HEK293 (cell line): ENCODE data around the gene STEAP3.

ENCODE experiments used
- CTCF ChIA-PET: fragments of 350-600 bp; formaldehyde crosslinking; extraction: SDS; loops from one replicate; lab custom pipeline; 2021; ENCODE audit warnings: antibody characterized with exemption; lab: Yijun Ruan, JAX
- POLR2A ChIA-PET: fragments of 300-600 bp; formaldehyde crosslinking; extraction: SDS; loops from one replicate; lab custom pipeline; 2020; ENCODE audit warnings: antibody characterized with exemption, inconsistent platforms; lab: Yijun Ruan, JAX
- H3K27ac ChIP-seq: fragments of 200-500 bp; sonication (Bioruptor generic); 2 replicates; pipeline ENCODE4 v1.5.1; 2014; ENCODE audit warnings: low read depth, low read length, control low read depth, inconsistent platforms; ENCODE audit errors: extremely low read depth
- H3K36me3 ChIP-seq, 2 experiments: fragments of 200-500 bp in 1 of 2; sonication (Bioruptor generic) in 1 of 2; 1 replicate in 1 of 2; 2 replicates in 1 of 2; pipeline ENCODE4 v1.5.1; 2014 to 2017; ENCODE audit warnings: inconsistent platforms in 2 of 2, low read length in 2 of 2; ENCODE audit not compliant: control insufficient read depth in 2 of 2, insufficient read depth in 1 of 2
- H3K4me1 ChIP-seq: fragments of 200-500 bp; sonication (Bioruptor generic); 2 replicates; pipeline ENCODE4 v1.5.1; 2014; ENCODE audit warnings: mild to moderate bottlenecking, low read length, inconsistent platforms; ENCODE audit not compliant: control insufficient read depth, insufficient read depth
- H3K4me3 ChIP-seq: 2 replicates; pipeline ENCODE4 v1.5.1; 2011; ENCODE audit warnings: low read depth, mild to moderate bottlenecking, control low read depth, low read length, moderate library complexity
- H3K9me3 ChIP-seq: fragments of 200-500 bp; sonication (Bioruptor generic); 2 replicates; pipeline ENCODE4 v1.5.1; 2014; ENCODE audit warnings: low read depth, low read length, inconsistent platforms; ENCODE audit not compliant: control insufficient read depth, insufficient read depth
- BCL11B ChIP-seq: fragments of 450-650 bp; formaldehyde crosslinking; IDR thresholded peaks from 2 replicates; pipeline ENCODE4 v1.5.1; 2016; ENCODE audit warnings: low read depth, missing biosample characterization, missing genetic modification characterization
- GLI4 ChIP-seq: fragments of 450-650 bp; formaldehyde crosslinking; IDR thresholded peaks from 2 replicates; pipeline ENCODE4 v1.5.1; 2016; ENCODE audit warnings: missing biosample characterization, missing genetic modification characterization
- RBAK ChIP-seq: fragments of 450-650 bp; formaldehyde crosslinking; IDR thresholded peaks from 2 replicates; pipeline ENCODE4 v1.5.1; 2016; ENCODE audit warnings: missing biosample characterization, missing genetic modification characterization
- REPIN1 ChIP-seq: fragments of 450-650 bp; formaldehyde crosslinking; IDR thresholded peaks from 2 replicates; pipeline ENCODE4 v1.5.1; 2017; ENCODE audit warnings: missing biosample characterization, missing genetic modification characterization, low read depth
- SCRT1 ChIP-seq: fragments of 450-650 bp; formaldehyde crosslinking; IDR thresholded peaks from 2 replicates; pipeline ENCODE4 v1.5.1; 2016; ENCODE audit warnings: missing biosample characterization, missing genetic modification characterization, borderline replicate concordance
- SP2 ChIP-seq: fragments of 450-650 bp; formaldehyde crosslinking; IDR thresholded peaks from 2 replicates; pipeline ENCODE4 v1.5.1; 2016; ENCODE audit warnings: missing biosample characterization, missing genetic modification characterization
- ZFP41 ChIP-seq: fragments of 450-650 bp; formaldehyde crosslinking; IDR thresholded peaks from 2 replicates; pipeline ENCODE4 v1.5.1; 2016; ENCODE audit warnings: missing biosample characterization, missing genetic modification characterization, borderline replicate concordance
- ZNF10 ChIP-seq: fragments of 450-650 bp; formaldehyde crosslinking; IDR thresholded peaks from 2 replicates; pipeline ENCODE4 v1.5.1; 2017; ENCODE audit warnings: missing biosample characterization, missing genetic modification characterization
- ZNF112 ChIP-seq: fragments of 450-650 bp; formaldehyde crosslinking; IDR thresholded peaks from 2 replicates; pipeline ENCODE4 v1.5.0; 2017; ENCODE audit warnings: missing biosample characterization, missing genetic modification characterization
- ZNF146 ChIP-seq: fragments of 450-650 bp; formaldehyde crosslinking; IDR thresholded peaks from 2 replicates; pipeline ENCODE4 v1.5.1; 2016; ENCODE audit warnings: missing biosample characterization, missing genetic modification characterization
- ZNF2 ChIP-seq: fragments of 450-650 bp; formaldehyde crosslinking; IDR thresholded peaks from 2 replicates; pipeline ENCODE4 v1.5.1; 2016; ENCODE audit warnings: missing biosample characterization, missing genetic modification characterization
- ZNF530 ChIP-seq: fragments of 450-650 bp; formaldehyde crosslinking; IDR thresholded peaks from 2 replicates; pipeline ENCODE4 v1.5.1; 2016; ENCODE audit warnings: low read depth, missing biosample characterization, missing genetic modification characterization
- ZNF585B ChIP-seq: fragments of 450-650 bp; formaldehyde crosslinking; IDR thresholded peaks from 2 replicates; pipeline ENCODE4 v1.5.1; 2016; ENCODE audit warnings: missing biosample characterization, missing genetic modification characterization
- ZNF624 ChIP-seq: fragments of 450-650 bp; formaldehyde crosslinking; IDR thresholded peaks from 2 replicates; pipeline ENCODE4 v1.5.1; 2017; ENCODE audit warnings: missing biosample characterization, missing genetic modification characterization
- ZNF785 ChIP-seq: fragments of 450-650 bp; formaldehyde crosslinking; IDR thresholded peaks from 2 replicates; pipeline ENCODE4 v1.5.1; 2016; ENCODE audit warnings: missing biosample characterization, missing genetic modification characterization
- TF ChIP-seq, protein P1 (sequence below): fragments of 450-650 bp; formaldehyde crosslinking; IDR thresholded peaks from 2 replicates; pipeline ENCODE4 v1.5.1; 2016; ENCODE audit warnings: missing biosample characterization, missing genetic modification characterization
- TF ChIP-seq, protein P2 (sequence below): fragments of 450-650 bp; formaldehyde crosslinking; IDR thresholded peaks from 2 replicates; pipeline ENCODE4 v1.5.1; 2017; ENCODE audit warnings: missing biosample characterization, mild to moderate bottlenecking, missing genetic modification characterization, moderate library complexity
- TF ChIP-seq, protein P3 (sequence below): fragments of 450-650 bp; formaldehyde crosslinking; IDR thresholded peaks from 2 replicates; pipeline ENCODE4 v1.5.1; 2016; ENCODE audit warnings: missing biosample characterization, missing genetic modification characterization
- TF ChIP-seq, protein P4 (sequence below): fragments of 450-650 bp; formaldehyde crosslinking; IDR thresholded peaks from 2 replicates; pipeline ENCODE4; 2016; ENCODE audit warnings: missing biosample characterization, missing genetic modification characterization
- TF ChIP-seq, protein P5 (sequence below): fragments of 450-650 bp; formaldehyde crosslinking; IDR thresholded peaks from 2 replicates; pipeline ENCODE4 v1.5.1; 2016; ENCODE audit warnings: missing biosample characterization, missing genetic modification characterization

Gene STEAP3

DNA sequence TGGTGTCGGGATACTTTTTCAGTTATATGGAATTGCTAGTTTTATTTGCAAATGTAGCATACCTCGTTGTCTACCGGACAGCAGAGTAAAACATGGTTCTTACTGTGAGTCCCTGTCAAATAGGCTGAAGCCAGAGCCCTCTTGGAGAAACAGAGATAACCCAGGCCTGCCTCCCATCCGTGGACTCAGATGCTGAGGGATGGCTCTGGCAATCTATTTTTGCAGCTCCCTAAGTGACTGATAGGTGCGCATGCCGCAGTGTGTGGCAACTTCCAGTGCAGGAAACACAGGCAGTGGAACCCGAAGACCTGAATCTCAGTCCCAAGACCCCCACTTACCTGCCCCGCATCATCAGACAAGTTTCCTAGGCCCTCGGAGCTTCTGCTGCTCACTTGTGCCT is 33.6 kb downstream of the STEAP3 start:
- Histone ChIP-seq H3K4me1 (peaks cover 14% of the 10 kb centered on the region), H3K9me3 (no peaks in the 10 kb centered on the region), H3K27ac (no peak overlapping the region), H3K36me3 (peaks cover 0 to 19% of the 10 kb centered on the region in 2 experiments; a peak in 2 of 3 replicates), H3K4me3 (no peak overlapping the region)
- POLR2A ChIA-PET: no interaction called here
- CTCF ChIA-PET: interaction anchor here (0.6 to 1.5 kb wide), 2 partner anchors 9 to 38 kb away, joined by 3 read pairs; no protein-coding TSS in a partner anchor
- TF ChIP-seq ZNF112 (tag by site-specific recombination): no peak

DNA sequence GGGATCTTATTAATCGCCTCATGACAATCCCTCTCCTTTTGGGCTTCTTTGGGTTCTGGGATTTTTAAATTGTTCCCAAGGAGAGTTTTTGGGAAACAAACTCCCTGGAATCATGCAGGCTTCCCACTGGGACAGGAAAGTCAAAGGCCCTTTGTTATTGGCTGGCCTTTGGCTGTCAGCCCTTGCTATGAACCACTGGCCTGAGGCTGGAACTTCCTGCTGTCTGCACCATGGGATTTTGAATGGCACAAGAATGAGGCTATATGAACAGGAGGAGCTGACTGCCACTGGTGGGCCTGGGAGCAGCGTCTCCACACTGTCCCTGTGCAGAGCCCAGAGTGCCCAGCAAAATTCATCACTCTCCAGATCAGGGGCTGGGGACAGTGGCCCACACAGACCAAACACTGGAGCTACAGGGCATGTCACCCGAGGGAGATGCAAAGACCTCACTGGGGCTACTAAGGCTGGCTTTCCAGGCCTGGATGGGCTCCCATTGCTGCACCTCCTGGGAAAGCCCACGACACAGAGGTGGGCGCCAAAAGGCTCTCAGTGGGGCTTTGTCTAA is 35.7 kb downstream of the STEAP3 start:
- Histone ChIP-seq H3K4me3 (no peak overlapping the region), H3K36me3 (peaks cover 0 to 27% of the 10 kb centered on the region in 2 experiments; a peak in 2 of 3 replicates), H3K9me3 (no peaks in the 10 kb centered on the region)
- CTCF ChIA-PET: interaction anchor here (0.8 to 1.6 kb wide), 2 partner anchors 37 to 40 kb away, joined by 5 to 7 read pairs; no protein-coding TSS in a partner anchor
- TF ChIP-seq BCL11B (tag by site-specific recombination): no peak
- TF ChIP-seq, protein P1, sequence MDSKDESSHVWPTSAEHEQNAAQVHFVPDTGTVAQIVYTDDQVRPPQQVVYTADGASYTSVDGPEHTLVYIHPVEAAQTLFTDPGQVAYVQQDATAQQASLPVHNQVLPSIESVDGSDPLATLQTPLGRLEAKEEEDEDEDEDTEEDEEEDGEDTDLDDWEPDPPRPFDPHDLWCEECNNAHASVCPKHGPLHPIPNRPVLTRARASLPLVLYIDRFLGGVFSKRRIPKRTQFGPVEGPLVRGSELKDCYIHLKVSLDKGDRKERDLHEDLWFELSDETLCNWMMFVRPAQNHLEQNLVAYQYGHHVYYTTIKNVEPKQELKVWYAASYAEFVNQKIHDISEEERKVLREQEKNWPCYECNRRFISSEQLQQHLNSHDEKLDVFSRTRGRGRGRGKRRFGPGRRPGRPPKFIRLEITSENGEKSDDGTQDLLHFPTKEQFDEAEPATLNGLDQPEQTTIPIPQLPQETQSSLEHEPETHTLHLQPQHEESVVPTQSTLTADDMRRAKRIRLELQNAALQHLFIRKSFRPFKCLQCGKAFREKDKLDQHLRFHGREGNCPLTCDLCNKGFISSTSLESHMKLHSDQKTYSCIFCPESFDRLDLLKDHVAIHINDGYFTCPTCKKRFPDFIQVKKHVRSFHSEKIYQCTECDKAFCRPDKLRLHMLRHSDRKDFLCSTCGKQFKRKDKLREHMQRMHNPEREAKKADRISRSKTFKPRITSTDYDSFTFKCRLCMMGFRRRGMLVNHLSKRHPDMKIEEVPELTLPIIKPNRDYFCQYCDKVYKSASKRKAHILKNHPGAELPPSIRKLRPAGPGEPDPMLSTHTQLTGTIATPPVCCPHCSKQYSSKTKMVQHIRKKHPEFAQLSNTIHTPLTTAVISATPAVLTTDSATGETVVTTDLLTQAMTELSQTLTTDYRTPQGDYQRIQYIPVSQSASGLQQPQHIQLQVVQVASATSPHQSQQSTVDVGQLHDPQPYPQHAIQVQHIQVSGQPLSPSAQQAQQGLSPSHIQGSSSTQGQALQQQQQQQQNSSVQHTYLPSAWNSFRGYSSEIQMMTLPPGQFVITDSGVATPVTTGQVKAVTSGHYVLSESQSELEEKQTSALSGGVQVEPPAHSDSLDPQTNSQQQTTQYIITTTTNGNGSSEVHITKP (tag by site-specific recombination): no peak
- no peak for TF ChIP-seq ZNF624
- no peak for TF ChIP-seq ZNF530 (tag by site-specific recombination)
- TF ChIP-seq GLI4 (tag by site-specific recombination): no peak
- TF ChIP-seq SP2 (tag by site-specific recombination): no peak
- TF ChIP-seq, all 188 proteins: peak for 0
- POLR2A ChIA-PET: interaction anchor here (0.6 kb wide), 1 partner anchor 202 kb away, joined by 4 read pairs; no protein-coding TSS in a partner anchor
- Histone ChIP-seq H3K4me1 (peaks cover 4% of the 10 kb centered on the region; the same call in 1 of the 2 replicates), H3K27ac (no peak overlapping the region)

DNA sequence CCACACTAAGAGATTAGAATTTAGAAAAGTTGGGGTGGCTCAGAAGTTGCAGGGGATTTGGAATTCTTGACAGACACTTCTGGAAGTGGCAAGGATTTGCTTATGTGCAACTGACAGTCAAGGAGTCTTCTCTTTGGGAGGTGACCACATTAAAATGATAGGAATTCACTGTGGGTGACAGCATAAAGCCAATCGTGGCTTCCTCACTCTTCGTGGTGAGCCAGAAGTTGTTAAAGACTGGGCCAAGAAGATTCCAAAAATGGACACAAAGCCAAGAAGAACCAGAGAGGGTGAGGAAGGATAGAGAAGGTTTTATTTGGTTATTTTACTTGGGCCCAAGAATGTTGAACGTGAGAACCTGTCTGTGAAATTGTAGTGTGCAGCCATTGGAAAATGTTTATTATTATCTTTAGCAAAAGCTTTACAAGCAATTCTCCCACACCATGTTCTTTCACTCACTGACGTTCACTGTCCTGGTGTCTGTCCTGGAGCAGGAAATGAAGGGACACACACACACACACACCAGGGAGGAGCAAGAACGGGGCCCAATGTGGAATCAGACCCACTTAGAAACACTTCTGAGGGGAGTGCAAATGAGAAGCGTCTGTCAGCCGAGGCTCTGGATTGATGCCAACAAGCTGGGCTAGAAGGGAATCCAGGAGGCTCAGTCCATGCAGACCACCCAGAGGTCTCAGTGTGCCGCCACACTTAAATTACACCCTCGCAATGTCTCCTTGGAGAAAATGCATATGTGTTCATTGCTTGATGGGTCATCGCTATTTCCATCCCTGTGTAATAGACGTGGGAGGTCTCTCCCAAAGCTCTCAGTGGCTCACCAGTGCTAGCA is 37.2 kb downstream of the STEAP3 start:
- ChIA-PET CTCF (interaction anchor here (1.0 kb wide), 1 partner anchor 9 kb away, joined by 3 read pairs; no protein-coding TSS in a partner anchor), POLR2A (no interaction called here)
- 0 out of 2 replicates have a peak, but pooled peaks cover under 1% of the 10 kb centered on the region for H3K4me1 ChIP-seq
- TF ChIP-seq ZNF10 (tag by site-specific recombination): no peak
- TF ChIP-seq, protein P2, sequence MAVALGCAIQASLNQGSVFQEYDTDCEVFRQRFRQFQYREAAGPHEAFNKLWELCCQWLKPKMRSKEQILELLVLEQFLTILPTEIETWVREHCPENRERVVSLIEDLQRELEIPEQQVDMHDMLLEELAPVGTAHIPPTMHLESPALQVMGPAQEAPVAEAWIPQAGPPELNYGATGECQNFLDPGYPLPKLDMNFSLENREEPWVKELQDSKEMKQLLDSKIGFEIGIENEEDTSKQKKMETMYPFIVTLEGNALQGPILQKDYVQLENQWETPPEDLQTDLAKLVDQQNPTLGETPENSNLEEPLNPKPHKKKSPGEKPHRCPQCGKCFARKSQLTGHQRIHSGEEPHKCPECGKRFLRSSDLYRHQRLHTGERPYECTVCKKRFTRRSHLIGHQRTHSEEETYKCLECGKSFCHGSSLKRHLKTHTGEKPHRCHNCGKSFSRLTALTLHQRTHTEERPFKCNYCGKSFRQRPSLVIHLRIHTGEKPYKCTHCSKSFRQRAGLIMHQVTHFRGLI (tag by site-specific recombination): no peak
- TF ChIP-seq, protein P3, sequence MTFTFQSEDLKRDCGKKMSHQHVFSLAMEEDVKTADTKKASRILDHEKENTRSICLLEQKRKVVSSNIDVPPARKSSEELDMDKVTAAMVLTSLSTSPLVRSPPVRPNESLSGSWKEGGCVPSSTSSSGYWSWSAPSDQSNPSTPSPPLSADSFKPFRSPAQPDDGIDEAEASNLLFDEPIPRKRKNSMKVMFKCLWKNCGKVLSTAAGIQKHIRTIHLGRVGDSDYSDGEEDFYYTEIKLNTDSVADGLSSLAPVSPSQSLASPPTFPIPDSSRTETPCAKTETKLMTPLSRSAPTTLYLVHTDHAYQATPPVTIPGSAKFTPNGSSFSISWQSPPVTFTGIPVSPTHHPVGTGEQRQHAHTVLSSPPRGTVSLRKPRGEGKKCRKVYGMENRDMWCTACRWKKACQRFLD (tag by site-specific recombination): no peak
- TF ChIP-seq REPIN1: no peak
- no peak for TF ChIP-seq ZNF2
- TF ChIP-seq, protein P4, sequence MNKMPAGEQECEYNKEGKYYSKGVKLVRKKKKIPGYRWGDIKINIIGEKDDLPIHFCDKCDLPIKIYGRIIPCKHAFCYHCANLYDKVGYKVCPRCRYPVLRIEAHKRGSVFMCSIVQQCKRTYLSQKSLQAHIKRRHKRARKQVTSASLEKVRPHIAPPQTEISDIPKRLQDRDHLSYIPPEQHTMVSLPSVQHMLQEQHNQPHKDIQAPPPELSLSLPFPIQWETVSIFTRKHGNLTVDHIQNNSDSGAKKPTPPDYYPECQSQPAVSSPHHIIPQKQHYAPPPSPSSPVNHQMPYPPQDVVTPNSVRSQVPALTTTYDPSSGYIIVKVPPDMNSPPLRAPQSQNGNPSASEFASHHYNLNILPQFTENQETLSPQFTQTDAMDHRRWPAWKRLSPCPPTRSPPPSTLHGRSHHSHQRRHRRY (tag by site-specific recombination): no peak
- TF ChIP-seq RBAK (tag by site-specific recombination): no peak
- TF ChIP-seq ZNF530 (tag by site-specific recombination): no peak
- no peak for TF ChIP-seq ZNF585B (tag by site-specific recombination)
- TF ChIP-seq ZNF785: no peak
- no peak for TF ChIP-seq ZFP41 (tag by site-specific recombination)
- no peak for TF ChIP-seq ZNF146
- TF ChIP-seq, protein P5, sequence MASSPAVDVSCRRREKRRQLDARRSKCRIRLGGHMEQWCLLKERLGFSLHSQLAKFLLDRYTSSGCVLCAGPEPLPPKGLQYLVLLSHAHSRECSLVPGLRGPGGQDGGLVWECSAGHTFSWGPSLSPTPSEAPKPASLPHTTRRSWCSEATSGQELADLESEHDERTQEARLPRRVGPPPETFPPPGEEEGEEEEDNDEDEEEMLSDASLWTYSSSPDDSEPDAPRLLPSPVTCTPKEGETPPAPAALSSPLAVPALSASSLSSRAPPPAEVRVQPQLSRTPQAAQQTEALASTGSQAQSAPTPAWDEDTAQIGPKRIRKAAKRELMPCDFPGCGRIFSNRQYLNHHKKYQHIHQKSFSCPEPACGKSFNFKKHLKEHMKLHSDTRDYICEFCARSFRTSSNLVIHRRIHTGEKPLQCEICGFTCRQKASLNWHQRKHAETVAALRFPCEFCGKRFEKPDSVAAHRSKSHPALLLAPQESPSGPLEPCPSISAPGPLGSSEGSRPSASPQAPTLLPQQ (tag by site-specific recombination): no peak
- no peak for TF ChIP-seq SCRT1

More for the DNA sequence above, 37.2 kb downstream of the STEAP3 start:
- no peak overlapping the region for H3K4me3 ChIP-seq
- no peaks in the 10 kb centered on the region for H3K9me3 ChIP-seq
- H3K27ac ChIP-seq: no peak overlapping the region
- H3K36me3 ChIP-seq: peaks cover 0 to 17% of the 10 kb centered on the region in 2 experiments; a peak in 1 of 3 replicates
